HepG2 (cell line): Measurements from ENCODE around the gene SND1. TPM values are rescaled to one million over a fixed set of nuclear protein-coding genes. Genes with fewer than 3 reads are reported as not detected.

Experiments used
- ATRX ChIP-seq: sonication (generic); formaldehyde crosslinking; IDR thresholded peaks from 2 replicates; pipeline ENCODE4 v1.4.0; 2020; ENCODE audit warnings: missing genetic modification reagents, borderline replicate concordance
- CENPX ChIP-seq: sonication (generic); formaldehyde crosslinking; IDR thresholded peaks from 2 replicates; pipeline ENCODE4 v1.9.0; 2021; ENCODE audit warnings: mild to moderate bottlenecking, missing genetic modification reagents, moderate library complexity
- CHD2 ChIP-seq: IDR thresholded peaks from 2 replicates; pipeline ENCODE4 v1.6.1; 2011; ENCODE audit warnings: low read depth, low read length, improper control_type of control experiment
- EP300 ChIP-seq, 3 experiments: sonication (generic) in 1 of 3; formaldehyde crosslinking in 1 of 3; IDR thresholded peaks; 2 replicates each; pipeline versions ENCODE4 v1.5.1 to v1.6.1; 2011 to 2020; ENCODE audit warnings: low read depth in 2 of 3, low read length in 2 of 3, borderline replicate concordance in 1 of 3, improper control_type of control experiment in 1 of 3, mild to moderate bottlenecking in 1 of 3, missing genetic modification reagents in 1 of 3, moderate library complexity in 1 of 3
- GTF2F1 ChIP-seq: fragments of 150-350 bp; IDR thresholded peaks from 2 replicates; pipeline ENCODE4 v1.6.1; 2014; ENCODE audit warnings: low read length
- HNF4A ChIP-seq: sonication (generic); formaldehyde crosslinking; IDR thresholded peaks from 2 replicates; pipeline ENCODE4 v1.4.0; 2020; ENCODE audit warnings: missing genetic modification reagents
- NCOR1 ChIP-seq: fragments of 200-600 bp; sonication (generic); IDR thresholded peaks from 2 replicates; pipeline ENCODE4 v1.7.0; 2017; ENCODE audit warnings: antibody characterized with exemption, low read length, borderline replicate concordance
- NR2C2 ChIP-seq: sonication (generic); formaldehyde crosslinking; IDR thresholded peaks from 2 replicates; pipeline ENCODE4 v1.4.0; 2020; ENCODE audit warnings: missing genetic modification reagents, mild to moderate bottlenecking, moderate library complexity, borderline replicate concordance
- PLRG1 ChIP-seq: fragments of 450-650 bp; conservative IDR thresholded peaks from 2 replicates; pipeline ENCODE4 v1.6.1; 2016
- RFXAP ChIP-seq: sonication (generic); formaldehyde crosslinking; IDR thresholded peaks from 2 replicates; pipeline ENCODE4 v1.4.0; 2020; ENCODE audit warnings: missing genetic modification reagents, borderline replicate concordance
- SYNCRIP ChIP-seq: fragments of 200-400 bp; formaldehyde crosslinking; IDR thresholded peaks from 2 replicates; pipeline ENCODE4 v1.6.1; 2018; ENCODE audit warnings: mild to moderate bottlenecking, low read depth, low read length; ENCODE audit not compliant: insufficient read depth
- TCF7 ChIP-seq: sonication (generic); IDR thresholded peaks from 2 replicates; pipeline ENCODE4 v1.6.1; 2016; ENCODE audit warnings: antibody characterized with exemption, low read depth
- ZC3H4 ChIP-seq: sonication (generic); formaldehyde crosslinking; IDR thresholded peaks from 2 replicates; pipeline ENCODE4 v1.4.0; 2020; ENCODE audit warnings: missing genetic modification reagents, borderline replicate concordance
- ZEB1 ChIP-seq: IDR thresholded peaks from 2 replicates; pipeline ENCODE4 v1.6.1; 2012; ENCODE audit warnings: mild to moderate bottlenecking, low read depth, inconsistent platforms; ENCODE audit not compliant: insufficient replicate concordance
- ZNF570 ChIP-seq: sonication (generic); formaldehyde crosslinking; IDR thresholded peaks from 2 replicates; pipeline ENCODE4 v1.4.0; 2020; ENCODE audit warnings: mild to moderate bottlenecking, missing genetic modification reagents, borderline replicate concordance
- ZNF747 ChIP-seq: sonication (generic); formaldehyde crosslinking; IDR thresholded peaks from 2 replicates; pipeline ENCODE4 v1.8.1; 2023; ENCODE audit warnings: missing genetic modification reagents, mild to moderate bottlenecking, borderline replicate concordance
- polyA plus RNA-seq, 8 experiments: library from polyadenylated mRNA; depleted of rRNA in 3 of 8; stranded (reverse) in 7 of 8; unstranded in 1 of 8; fragments of >200 nt; fragmentation: Illumina TruSeq in 4 of 8; extraction: Trizol in 4 of 8; gene quantifications; 2 replicates each; pipeline versions ENCODE4 v1.2.1 to v1.2.3, GENCODE V29; 2011 to 2016; ENCODE audit warnings: low read depth in 4 of 8, missing spikeins in 1 of 8, mixed read lengths in 1 of 8; ENCODE audit not compliant: insufficient read depth in 1 of 8
- total RNA-seq, 5 experiments: library from RNA; depleted of rRNA; stranded (reverse); fragments of >200 nt; fragmentation: Illumina TruSeq; extraction: Trizol; gene quantifications; 2 replicates each; pipeline ENCODE4 v1.2.3, GENCODE V29; 2016; ENCODE audit warnings: low read depth in 1 of 5
- TF ChIP-seq, protein P1 (sequence below), 2 experiments: sonication (generic) in 1 of 2; formaldehyde crosslinking in 1 of 2; IDR thresholded peaks; 2 replicates each; pipeline versions ENCODE4 v1.4.0 to v1.6.1; 2016 to 2020; ENCODE audit warnings: borderline replicate concordance in 1 of 2, low read depth in 1 of 2, mild to moderate bottlenecking in 1 of 2, missing genetic modification reagents in 1 of 2
- TF ChIP-seq, protein P2 (sequence below): sonication (generic); formaldehyde crosslinking; conservative IDR thresholded peaks from 2 replicates; pipeline ENCODE4 v1.4.0; 2020; ENCODE audit warnings: missing genetic modification reagents
- TF ChIP-seq, protein P3 (sequence below): sonication (generic); formaldehyde crosslinking; IDR thresholded peaks from 2 replicates; pipeline ENCODE4 v1.4.0; 2020; ENCODE audit warnings: missing genetic modification reagents

SND1 gene
- total and polyA plus RNA-seq, 2 of the 13 experiments (the other 11 are each of a cell fraction or from before 2014, with no cell fraction given): 110 to 182 TPM

DNA sequence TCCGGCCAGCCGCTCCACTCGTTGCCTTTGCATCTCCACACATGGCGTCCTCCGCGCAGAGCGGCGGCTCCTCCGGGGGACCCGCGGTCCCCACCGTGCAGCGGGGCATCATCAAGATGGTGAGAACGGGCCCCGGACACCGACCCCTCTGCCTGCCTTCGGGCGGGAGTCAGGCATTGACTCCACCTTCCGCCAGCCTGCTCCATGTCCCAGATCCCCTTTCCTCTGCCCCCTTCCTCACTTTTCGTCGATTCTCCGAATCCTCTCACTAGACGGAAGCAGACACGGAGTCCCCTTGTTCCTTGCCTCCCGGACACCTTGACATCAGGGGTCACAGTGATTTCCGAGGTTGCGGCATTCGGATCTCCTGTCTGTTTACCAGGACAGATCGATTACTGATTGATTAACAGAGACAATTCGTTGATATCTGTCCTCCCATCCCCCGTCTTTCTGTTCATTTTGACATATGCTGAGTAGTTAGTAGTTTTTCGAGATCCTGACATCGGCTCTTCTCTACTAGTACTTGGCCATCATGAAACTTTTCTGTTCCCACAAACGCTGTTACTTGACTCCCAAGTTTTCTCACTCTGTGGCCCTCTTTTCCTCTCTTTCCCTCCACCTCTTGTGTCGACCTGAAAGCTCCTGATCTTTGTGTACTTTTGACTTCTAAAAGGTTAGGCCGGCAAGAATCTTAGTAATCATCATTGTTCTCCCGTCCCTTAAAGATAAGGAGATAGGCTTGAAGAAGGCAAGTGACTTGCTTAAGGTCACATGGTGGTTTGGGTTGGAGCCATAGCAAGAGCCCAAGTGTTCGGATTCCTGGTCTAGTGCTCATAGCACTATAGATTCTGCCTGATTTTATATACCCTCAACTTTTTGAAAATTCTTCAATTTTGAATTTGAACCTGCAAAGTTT is 597 bp downstream of the SND1 start (continued):
- TF ChIP-seq EP300 (IDR thresholded peaks at IDR 0.05; ENCODE audit: low read depth in 2 of 2, low read length in 2 of 2) (no peak), EP300 (CRISPR knock-in tag; IDR thresholded peaks at IDR 0.05; ENCODE audit: borderline replicate concordance) (no peak), HNF4A (CRISPR knock-in tag) (no peak), ZEB1 (no peak), GTF2F1 (no peak), NCOR1 (no peak), ZC3H4 (0 out of 2 replicates have a peak, but pooled peaks have one; percentile 35), PLRG1 (no peak), ATRX (CRISPR knock-in tag) (no peak), TCF7 (no peak), CHD2 (0 out of 2 replicates have a peak, but pooled peaks have one; percentile 16), NR2C2 (CRISPR knock-in tag) (no peak), RFXAP (no peak), CENPX (CRISPR knock-in tag) (no peak), ZNF570 (CRISPR knock-in tag) (no peak), ZNF747 (CRISPR knock-in tag) (no peak), SYNCRIP (no peak)
- TF ChIP-seq, protein P1, sequence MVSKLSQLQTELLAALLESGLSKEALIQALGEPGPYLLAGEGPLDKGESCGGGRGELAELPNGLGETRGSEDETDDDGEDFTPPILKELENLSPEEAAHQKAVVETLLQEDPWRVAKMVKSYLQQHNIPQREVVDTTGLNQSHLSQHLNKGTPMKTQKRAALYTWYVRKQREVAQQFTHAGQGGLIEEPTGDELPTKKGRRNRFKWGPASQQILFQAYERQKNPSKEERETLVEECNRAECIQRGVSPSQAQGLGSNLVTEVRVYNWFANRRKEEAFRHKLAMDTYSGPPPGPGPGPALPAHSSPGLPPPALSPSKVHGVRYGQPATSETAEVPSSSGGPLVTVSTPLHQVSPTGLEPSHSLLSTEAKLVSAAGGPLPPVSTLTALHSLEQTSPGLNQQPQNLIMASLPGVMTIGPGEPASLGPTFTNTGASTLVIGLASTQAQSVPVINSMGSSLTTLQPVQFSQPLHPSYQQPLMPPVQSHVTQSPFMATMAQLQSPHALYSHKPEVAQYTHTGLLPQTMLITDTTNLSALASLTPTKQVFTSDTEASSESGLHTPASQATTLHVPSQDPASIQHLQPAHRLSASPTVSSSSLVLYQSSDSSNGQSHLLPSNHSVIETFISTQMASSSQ (IDR thresholded peaks at IDR 0.05; ENCODE audit: low read depth): no peak
- TF ChIP-seq, protein P1 (CRISPR knock-in tag; IDR thresholded peaks at IDR 0.05; ENCODE audit: borderline replicate concordance): no peak
- TF ChIP-seq, protein P2, sequence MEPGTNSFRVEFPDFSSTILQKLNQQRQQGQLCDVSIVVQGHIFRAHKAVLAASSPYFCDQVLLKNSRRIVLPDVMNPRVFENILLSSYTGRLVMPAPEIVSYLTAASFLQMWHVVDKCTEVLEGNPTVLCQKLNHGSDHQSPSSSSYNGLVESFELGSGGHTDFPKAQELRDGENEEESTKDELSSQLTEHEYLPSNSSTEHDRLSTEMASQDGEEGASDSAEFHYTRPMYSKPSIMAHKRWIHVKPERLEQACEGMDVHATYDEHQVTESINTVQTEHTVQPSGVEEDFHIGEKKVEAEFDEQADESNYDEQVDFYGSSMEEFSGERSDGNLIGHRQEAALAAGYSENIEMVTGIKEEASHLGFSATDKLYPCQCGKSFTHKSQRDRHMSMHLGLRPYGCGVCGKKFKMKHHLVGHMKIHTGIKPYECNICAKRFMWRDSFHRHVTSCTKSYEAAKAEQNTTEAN: no peak
- TF ChIP-seq, protein P3, sequence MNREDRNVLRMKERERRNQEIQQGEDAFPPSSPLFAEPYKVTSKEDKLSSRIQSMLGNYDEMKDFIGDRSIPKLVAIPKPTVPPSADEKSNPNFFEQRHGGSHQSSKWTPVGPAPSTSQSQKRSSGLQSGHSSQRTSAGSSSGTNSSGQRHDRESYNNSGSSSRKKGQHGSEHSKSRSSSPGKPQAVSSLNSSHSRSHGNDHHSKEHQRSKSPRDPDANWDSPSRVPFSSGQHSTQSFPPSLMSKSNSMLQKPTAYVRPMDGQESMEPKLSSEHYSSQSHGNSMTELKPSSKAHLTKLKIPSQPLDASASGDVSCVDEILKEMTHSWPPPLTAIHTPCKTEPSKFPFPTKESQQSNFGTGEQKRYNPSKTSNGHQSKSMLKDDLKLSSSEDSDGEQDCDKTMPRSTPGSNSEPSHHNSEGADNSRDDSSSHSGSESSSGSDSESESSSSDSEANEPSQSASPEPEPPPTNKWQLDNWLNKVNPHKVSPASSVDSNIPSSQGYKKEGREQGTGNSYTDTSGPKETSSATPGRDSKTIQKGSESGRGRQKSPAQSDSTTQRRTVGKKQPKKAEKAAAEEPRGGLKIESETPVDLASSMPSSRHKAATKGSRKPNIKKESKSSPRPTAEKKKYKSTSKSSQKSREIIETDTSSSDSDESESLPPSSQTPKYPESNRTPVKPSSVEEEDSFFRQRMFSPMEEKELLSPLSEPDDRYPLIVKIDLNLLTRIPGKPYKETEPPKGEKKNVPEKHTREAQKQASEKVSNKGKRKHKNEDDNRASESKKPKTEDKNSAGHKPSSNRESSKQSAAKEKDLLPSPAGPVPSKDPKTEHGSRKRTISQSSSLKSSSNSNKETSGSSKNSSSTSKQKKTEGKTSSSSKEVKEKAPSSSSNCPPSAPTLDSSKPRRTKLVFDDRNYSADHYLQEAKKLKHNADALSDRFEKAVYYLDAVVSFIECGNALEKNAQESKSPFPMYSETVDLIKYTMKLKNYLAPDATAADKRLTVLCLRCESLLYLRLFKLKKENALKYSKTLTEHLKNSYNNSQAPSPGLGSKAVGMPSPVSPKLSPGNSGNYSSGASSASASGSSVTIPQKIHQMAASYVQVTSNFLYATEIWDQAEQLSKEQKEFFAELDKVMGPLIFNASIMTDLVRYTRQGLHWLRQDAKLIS (CRISPR knock-in tag): no peak
